Measurements from ENCODE around the gene SLAIN2. TPM values are rescaled to one million over a fixed set of nuclear protein-coding genes. Genes with fewer than 3 reads are reported as not detected.

SLAIN2 gene
- total and polyA plus RNA-seq, 2 experiments from 2014 or later, result 21.9 to 27.9 TPM

DNA sequence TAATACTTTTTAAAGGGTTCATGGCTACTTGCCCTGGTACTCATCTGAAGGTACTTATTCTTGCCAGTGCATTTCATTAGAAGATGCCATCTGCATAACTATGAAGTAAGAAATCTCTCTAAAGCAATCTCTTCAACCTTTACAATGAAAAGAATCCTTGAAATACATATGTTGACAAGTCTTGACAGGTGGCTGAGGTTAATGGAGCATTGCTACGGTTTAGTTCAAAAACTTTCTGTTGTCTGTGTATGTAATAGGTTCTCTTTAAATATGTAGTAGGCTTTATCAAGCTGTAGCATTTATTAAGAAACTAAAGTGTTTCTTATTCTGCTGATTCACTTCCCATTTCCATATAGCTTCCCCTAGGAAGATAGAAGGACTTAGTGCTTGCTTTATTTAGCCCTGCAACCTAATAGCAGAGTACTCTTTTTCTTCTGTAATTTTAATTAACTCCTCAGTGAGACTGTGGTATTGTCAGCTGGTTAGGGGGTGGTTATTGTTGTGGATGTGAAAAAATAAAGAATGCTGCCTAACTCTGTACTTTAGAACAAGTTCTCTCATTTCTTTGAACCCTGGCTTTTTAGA is 39.3 kb downstream of the SLAIN2 start:
- no peaks in the 10 kb centered on the region for H3K36me3 ChIP-seq (ENCODE audit: insufficient read depth)
- no peak for TF ChIP-seq EZH2phosphoT487 (IDR thresholded peaks at IDR 0.05; ENCODE audit: unreplicated experiment)
- TF ChIP-seq EZH2 (IDR thresholded peaks at IDR 0.05; ENCODE audit: low read depth, unreplicated experiment), result no peak
- TF ChIP-seq ZNF114 (CRISPR knock-in tag; IDR thresholded peaks at IDR 0.05), result no peak
- TF ChIP-seq POLR2AphosphoS5 (IDR thresholded peaks at IDR 0.05; ENCODE audit: low read depth), result no peak
- no peak for TF ChIP-seq ZNF331 (CRISPR knock-in tag; IDR thresholded peaks at IDR 0.05; ENCODE audit: low read depth)
- TF ChIP-seq, protein P1, sequence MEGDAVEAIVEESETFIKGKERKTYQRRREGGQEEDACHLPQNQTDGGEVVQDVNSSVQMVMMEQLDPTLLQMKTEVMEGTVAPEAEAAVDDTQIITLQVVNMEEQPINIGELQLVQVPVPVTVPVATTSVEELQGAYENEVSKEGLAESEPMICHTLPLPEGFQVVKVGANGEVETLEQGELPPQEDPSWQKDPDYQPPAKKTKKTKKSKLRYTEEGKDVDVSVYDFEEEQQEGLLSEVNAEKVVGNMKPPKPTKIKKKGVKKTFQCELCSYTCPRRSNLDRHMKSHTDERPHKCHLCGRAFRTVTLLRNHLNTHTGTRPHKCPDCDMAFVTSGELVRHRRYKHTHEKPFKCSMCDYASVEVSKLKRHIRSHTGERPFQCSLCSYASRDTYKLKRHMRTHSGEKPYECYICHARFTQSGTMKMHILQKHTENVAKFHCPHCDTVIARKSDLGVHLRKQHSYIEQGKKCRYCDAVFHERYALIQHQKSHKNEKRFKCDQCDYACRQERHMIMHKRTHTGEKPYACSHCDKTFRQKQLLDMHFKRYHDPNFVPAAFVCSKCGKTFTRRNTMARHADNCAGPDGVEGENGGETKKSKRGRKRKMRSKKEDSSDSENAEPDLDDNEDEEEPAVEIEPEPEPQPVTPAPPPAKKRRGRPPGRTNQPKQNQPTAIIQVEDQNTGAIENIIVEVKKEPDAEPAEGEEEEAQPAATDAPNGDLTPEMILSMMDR (conservative IDR thresholded peaks at IDR 0.05; ENCODE audit: low read depth in 2 of 2), result no peak
- no peak for TF ChIP-seq JUNB (IDR thresholded peaks at IDR 0.05; ENCODE audit: unreplicated experiment)
- no peak for TF ChIP-seq CREB1 (CRISPR knock-in tag; IDR thresholded peaks at IDR 0.05; ENCODE audit: low read depth)
- no peak for TF ChIP-seq NANOG (IDR thresholded peaks at IDR 0.05; ENCODE audit: borderline replicate concordance)
- TF ChIP-seq, protein P2, sequence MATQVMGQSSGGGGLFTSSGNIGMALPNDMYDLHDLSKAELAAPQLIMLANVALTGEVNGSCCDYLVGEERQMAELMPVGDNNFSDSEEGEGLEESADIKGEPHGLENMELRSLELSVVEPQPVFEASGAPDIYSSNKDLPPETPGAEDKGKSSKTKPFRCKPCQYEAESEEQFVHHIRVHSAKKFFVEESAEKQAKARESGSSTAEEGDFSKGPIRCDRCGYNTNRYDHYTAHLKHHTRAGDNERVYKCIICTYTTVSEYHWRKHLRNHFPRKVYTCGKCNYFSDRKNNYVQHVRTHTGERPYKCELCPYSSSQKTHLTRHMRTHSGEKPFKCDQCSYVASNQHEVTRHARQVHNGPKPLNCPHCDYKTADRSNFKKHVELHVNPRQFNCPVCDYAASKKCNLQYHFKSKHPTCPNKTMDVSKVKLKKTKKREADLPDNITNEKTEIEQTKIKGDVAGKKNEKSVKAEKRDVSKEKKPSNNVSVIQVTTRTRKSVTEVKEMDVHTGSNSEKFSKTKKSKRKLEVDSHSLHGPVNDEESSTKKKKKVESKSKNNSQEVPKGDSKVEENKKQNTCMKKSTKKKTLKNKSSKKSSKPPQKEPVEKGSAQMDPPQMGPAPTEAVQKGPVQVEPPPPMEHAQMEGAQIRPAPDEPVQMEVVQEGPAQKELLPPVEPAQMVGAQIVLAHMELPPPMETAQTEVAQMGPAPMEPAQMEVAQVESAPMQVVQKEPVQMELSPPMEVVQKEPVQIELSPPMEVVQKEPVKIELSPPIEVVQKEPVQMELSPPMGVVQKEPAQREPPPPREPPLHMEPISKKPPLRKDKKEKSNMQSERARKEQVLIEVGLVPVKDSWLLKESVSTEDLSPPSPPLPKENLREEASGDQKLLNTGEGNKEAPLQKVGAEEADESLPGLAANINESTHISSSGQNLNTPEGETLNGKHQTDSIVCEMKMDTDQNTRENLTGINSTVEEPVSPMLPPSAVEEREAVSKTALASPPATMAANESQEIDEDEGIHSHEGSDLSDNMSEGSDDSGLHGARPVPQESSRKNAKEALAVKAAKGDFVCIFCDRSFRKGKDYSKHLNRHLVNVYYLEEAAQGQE (IDR thresholded peaks at IDR 0.05; ENCODE audit: unreplicated experiment), result no peak
- TF ChIP-seq, protein P3, sequence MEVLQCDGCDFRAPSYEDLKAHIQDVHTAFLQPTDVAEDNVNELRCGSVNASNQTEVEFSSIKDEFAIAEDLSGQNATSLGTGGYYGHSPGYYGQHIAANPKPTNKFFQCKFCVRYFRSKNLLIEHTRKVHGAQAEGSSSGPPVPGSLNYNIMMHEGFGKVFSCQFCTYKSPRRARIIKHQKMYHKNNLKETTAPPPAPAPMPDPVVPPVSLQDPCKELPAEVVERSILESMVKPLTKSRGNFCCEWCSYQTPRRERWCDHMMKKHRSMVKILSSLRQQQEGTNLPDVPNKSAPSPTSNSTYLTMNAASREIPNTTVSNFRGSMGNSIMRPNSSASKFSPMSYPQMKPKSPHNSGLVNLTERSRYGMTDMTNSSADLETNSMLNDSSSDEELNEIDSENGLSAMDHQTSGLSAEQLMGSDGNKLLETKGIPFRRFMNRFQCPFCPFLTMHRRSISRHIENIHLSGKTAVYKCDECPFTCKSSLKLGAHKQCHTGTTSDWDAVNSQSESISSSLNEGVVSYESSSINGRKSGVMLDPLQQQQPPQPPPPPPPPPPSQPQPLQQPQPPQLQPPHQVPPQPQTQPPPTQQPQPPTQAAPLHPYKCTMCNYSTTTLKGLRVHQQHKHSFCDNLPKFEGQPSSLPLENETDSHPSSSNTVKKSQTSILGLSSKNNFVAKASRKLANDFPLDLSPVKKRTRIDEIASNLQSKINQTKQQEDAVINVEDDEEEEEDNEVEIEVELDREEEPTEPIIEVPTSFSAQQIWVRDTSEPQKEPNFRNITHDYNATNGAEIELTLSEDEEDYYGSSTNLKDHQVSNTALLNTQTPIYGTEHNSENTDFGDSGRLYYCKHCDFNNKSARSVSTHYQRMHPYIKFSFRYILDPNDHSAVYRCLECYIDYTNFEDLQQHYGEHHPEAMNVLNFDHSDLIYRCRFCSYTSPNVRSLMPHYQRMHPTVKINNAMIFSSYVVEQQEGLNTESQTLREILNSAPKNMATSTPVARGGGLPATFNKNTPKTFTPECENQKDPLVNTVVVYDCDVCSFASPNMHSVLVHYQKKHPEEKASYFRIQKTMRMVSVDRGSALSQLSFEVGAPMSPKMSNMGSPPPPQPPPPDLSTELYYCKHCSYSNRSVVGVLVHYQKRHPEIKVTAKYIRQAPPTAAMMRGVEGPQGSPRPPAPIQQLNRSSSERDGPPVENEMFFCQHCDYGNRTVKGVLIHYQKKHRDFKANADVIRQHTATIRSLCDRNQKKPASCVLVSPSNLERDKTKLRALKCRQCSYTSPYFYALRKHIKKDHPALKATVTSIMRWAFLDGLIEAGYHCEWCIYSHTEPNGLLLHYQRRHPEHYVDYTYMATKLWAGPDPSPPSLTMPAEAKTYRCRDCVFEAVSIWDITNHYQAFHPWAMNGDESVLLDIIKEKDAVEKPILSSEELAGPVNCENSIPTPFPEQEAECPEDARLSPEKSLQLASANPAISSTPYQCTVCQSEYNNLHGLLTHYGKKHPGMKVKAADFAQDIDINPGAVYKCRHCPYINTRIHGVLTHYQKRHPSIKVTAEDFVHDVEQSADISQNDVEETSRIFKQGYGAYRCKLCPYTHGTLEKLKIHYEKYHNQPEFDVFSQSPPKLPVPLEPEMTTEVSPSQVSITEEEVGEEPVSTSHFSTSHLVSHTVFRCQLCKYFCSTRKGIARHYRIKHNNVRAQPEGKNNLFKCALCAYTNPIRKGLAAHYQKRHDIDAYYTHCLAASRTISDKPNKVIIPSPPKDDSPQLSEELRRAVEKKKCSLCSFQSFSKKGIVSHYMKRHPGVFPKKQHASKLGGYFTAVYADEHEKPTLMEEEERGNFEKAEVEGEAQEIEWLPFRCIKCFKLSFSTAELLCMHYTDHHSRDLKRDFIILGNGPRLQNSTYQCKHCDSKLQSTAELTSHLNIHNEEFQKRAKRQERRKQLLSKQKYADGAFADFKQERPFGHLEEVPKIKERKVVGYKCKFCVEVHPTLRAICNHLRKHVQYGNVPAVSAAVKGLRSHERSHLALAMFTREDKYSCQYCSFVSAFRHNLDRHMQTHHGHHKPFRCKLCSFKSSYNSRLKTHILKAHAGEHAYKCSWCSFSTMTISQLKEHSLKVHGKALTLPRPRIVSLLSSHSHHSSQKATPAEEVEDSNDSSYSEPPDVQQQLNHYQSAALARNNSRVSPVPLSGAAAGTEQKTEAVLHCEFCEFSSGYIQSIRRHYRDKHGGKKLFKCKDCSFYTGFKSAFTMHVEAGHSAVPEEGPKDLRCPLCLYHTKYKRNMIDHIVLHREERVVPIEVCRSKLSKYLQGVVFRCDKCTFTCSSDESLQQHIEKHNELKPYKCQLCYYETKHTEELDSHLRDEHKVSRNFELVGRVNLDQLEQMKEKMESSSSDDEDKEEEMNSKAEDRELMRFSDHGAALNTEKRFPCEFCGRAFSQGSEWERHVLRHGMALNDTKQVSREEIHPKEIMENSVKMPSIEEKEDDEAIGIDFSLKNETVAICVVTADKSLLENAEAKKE (CRISPR knock-in tag; IDR thresholded peaks at IDR 0.05), result no peak
- TF ChIP-seq, protein P4, sequence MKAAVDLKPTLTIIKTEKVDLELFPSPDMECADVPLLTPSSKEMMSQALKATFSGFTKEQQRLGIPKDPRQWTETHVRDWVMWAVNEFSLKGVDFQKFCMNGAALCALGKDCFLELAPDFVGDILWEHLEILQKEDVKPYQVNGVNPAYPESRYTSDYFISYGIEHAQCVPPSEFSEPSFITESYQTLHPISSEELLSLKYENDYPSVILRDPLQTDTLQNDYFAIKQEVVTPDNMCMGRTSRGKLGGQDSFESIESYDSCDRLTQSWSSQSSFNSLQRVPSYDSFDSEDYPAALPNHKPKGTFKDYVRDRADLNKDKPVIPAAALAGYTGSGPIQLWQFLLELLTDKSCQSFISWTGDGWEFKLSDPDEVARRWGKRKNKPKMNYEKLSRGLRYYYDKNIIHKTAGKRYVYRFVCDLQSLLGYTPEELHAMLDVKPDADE (IDR thresholded peaks at IDR 0.05), result no peak
- TF ChIP-seq STAT1 (IDR thresholded peaks at IDR 0.05; ENCODE audit: unreplicated experiment), result no peak
- ATAC-seq (peak; percentile 79), DNase-seq (ENCODE audit: low spot score) (peak; percentile 15)
- H3K4me1 ChIP-seq (ENCODE audit: insufficient read depth), result peaks cover 31% of the 10 kb centered on the region
- H3K36me3 Mint-ChIP-seq (ENCODE audit: low read depth), result peaks cover 12% of the 10 kb centered on the region; the same call in 2 of the 3 replicates
- H3K9me2 ChIP-seq (ENCODE audit: insufficient read depth), result no peaks in the 10 kb centered on the region
- no peaks in the 10 kb centered on the region for H3K27me3 Mint-ChIP-seq (ENCODE audit: insufficient read depth, low read depth, poor library complexity)
- H3K4me3 Mint-ChIP-seq, result peak overlapping the region; percentile 28; the same call in 1 of the 3 replicates
- H3K9me3 Mint-ChIP-seq, result no peaks in the 10 kb centered on the region
- H4K20me1 ChIP-seq (replicated peaks; ENCODE audit: insufficient read depth), result no peaks in the 10 kb centered on the region
- H3F3A ChIP-seq (replicated peaks; ENCODE audit: low read depth), result no peaks in the 10 kb centered on the region
- peak overlapping the region; percentile 71 for H3K27ac Mint-ChIP-seq
- H3K4me1 Mint-ChIP-seq, result peaks cover 33% of the 10 kb centered on the region
- H3K27ac ChIP-seq (ENCODE audit: low read depth), result peak overlapping the region; percentile 70
- peaks cover 4% of the 10 kb centered on the region; the same call in 1 of the 2 replicates for H3K79me2 ChIP-seq (replicated peaks; ENCODE audit: insufficient read depth)
- peak overlapping the region; percentile 57 for H3K4me2 ChIP-seq
- H3K27me3 ChIP-seq (ENCODE audit: insufficient read depth), result no peaks in the 10 kb centered on the region
- peak overlapping the region; percentile 25 for H3K4me3 ChIP-seq
- no peak overlapping the region for H2AFZ ChIP-seq

All from GM23338 (cell line).